ENCODE results near the gene SLC6A6.

SLC6A6 gene

DNA sequence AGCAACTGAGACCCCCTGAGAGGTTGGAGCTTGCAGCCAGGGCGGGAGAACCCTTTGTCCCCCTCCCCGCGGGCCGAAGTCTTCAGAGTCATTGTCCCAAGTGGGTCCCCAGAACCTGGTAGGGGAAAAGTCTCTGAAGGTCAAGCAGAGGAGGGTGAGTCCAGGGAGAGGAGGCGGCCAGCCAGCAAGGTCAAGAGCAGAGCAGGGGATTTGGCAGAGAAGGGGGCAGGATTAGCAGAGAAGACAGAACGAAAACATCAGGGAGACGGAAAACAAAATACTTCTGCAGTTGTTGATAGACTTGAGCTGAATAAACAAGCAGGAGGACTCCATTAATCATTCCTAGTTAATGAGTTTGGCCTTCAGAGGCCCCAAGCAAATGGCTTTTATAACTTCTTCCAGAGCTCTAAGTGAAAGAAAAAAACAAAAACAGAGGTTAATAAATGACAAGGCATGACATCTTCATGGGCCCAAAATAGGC lies 71.0 kb downstream of the SLC6A6 start:
- DNase-seq, result no peak

DNA sequence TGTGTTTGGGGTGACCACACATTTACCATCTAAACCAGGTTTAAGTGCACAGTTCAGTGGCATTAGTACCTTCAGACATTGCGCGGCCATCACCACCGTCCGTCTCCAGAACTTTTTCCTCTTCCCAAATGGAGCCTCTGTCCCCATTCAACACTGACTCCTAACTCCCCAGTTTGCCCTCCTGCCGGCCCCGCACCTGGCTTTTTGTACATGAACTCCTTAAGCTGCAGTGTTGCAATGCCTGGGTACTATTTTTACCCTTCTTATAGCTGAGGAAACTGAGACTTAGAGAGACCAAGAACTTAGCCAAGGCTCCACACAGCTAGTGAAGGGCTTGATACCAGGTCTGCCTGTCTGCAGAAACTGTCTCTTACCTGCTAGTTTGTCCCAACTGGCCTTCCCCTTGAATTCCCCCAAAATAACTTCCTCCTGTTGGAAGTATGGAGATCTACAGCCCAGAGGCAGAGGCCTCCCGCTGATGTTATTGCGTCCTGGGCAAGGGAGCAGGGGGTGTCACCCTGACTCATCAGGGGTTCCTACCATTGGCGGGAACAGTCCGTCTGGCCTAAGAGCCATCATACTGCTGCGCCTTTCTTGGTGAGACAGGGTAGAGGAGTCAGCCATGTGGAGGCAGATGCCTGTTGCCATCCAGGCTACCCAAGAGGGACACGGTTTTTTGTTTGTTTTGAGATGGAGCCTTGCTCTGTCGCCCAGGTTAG lies 72.1 kb downstream of the SLC6A6 start:
- DNase-seq, result no peak

DNA sequence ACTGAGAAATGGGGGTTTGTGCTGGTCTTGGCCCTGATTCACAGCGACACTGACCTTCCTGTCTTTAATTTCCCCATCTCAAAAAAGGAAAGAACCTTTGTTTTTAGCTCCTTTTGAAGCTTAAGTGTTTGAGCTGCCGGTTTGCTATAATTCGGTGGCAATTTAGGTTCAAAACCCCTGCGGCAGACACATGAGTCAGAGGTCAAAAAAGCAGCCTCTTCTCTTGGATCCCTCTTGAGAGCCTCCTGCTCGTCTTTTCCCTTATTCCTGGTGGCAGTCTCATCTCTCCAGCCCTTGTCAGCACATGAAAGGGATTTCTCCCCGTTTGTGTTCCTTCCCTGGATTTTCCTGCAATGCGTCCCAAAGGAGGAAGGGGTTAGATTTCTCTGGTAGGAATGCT lies 73.2 kb downstream of the SLC6A6 start:
- no peak for DNase-seq

DNA sequence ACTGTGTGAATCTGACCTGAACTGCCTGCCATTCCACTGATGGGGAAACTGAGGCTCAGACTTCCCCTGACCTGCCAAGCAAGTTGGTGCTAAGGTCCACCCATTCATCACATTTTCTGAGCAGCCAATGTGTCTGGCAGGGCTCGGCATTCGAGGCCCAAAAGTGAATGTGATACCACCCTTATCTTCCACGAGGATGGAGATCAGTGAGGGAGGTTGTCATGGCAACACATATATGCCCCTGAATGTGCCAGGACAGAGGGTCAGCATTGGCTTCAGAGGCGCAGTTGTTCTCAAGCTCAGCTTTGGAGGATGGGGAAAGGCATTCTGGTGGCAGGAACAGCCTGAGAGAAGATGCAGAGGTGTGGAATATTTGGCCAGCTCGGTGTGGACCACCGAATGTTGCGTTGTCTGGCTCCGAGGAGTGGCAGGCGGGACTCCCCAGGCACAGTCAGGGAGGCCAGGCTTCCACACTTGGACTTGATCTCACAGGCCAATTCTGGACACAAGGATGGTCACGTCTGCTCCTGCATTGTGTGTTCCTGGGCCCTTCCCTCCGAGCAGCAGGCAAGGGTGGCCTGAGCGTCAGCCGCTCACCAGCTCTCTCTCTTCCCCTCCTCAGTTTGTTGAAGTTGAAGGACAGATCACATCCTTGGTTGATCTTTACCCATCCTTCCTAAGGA lies 74.3 kb downstream of the SLC6A6 start:
- DNase-seq, result no peak

DNA sequence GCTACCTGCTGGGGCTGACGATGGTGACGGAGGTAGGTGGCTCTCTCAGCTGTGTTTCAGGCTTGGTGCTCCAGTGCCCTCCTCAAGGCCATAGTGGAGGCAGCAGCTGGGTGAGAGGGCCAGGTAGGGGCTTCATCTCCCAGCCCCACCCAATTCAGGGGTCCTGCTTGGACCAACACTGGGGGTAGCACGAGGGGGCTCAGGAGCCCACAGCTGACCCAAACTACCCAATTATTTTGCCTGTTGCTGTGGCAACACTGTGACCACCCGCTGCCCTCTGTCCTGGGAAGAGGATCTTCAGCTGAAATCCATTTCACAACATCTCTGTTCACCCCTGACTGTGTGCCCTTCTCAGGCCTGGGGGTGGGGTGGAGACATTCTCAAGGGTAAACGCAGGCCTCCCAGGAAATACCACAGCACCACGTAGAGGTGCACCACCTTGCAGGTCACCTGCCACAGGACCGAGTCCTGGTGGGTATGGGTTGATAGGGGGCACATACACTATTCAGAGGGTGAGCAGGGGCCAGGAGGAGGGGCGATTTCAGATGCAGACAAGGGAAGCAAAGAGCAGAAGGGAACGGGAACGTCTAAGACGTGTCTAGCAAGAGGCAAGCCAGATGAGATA lies 75.0 kb downstream of the SLC6A6 start:
- no peak for DNase-seq

DNA sequence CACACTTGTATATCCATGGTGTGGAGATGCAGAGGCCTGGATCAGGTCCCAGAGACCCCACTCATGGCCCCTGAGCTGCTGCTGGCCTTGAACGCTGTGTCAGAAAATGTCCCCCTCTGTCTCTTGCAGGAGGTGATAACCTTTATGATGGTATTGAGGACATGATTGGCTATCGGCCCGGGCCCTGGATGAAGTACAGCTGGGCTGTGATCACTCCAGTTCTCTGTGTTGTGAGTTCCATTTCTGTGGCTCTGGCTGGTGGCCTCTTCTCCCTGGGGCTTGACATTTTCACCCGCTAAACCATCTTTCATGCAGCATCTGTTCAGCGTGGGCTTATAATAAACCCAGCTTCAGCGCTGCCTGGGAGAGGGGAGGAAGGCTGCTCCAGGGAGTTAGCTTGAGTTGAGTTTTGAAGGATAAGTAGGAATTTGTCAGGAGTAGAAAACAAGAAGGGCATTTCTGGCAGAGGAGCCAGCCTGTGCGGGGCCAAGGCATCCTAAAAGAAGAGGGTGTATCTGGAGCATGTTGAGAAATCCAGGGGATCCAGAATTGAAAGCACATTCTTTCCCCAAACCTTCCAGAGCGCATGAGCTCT lies 76.6 kb downstream of the SLC6A6 start:
- no peak for DNase-seq

DNA sequence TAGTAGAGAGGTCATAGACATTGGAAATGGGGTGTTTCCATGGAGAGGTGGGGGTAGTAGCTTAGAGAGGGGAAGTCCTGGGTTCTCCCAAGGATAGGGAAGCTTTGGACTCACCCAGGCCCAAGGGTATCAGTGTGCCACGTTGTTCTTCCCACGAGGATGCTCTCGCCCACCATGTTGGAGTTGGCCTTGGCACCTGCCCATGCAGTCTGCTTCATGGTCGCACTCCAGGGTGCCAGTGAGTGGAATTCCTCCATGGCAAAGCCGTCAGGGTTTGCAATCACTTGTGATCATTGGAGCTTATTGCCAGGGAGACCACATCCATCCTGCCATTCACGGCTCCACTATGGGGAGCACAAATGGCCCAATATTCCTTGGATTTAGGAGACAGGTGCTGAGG lies 77.2 kb downstream of the SLC6A6 start:
- no peak for DNase-seq

DNA sequence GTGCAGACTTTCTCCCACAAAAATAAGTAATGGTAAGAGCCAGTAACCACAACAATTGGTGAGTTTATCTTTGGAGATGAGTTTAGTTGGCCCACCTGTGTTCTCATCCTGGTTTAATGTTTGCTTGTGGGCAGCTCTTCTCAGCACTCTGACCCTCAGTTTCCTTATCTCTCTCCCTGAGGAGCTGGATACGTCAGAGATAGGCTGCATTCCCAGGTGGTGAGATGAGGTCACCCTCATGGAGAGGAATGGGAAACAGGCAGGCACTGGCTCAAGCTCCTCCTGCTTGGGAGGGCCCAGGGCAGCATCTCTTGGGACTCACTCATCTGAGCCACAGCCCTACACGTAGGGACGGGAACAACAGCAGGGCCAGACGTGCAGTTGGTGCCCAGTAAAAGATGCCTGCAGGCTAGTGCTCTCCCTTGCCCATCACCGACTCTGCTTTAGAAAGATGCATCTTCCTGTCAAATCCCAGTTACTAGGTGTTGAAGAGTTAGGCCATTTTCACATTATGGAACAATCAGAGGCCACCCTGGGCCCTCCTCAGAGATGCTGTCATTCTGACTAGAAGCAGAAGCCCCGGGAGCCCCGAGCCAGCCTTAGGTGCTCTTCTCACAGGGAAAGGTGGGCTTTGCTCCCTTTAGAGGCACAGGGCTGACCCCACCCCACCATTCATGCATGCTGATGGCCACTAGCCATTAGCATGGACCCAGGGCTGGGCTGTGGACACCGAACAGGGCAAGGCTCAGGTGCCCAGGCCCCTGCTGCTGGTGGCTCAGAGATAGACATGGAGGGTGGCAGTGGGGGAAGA lies 78.0 kb downstream of the SLC6A6 start:
- DNase-seq, result peak; percentile 83

DNA sequence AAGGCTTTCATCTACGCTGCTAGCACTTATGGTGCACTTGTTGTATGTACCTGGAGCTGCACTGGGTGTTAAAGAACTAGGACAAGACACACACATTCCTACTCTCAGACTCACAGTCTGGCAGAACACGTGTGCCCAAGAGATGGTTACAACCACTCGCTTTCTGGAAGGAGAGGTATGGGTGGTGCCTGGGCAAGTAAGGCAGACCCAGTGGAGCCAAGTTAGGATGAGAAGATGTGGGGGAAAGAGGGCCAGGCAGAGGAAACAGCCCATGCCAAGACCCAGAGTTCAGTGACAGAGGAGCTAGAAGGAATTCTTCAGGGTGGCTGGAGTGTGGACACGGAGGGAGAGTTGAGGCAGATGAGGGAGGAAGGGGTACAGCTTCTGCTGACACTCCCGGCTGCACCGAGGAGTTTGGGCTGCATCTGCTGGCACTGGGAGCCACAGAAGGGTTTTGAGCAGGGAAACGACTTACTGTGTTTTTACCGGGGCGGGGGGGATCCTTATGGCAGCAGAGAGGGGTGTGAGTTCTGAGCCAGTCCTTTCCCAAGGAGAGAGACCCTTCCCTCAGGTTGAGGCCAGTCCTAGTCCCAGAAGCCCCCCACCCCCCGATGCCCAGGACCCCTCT lies 78.7 kb downstream of the SLC6A6 start:
- no peak for DNase-seq

DNA sequence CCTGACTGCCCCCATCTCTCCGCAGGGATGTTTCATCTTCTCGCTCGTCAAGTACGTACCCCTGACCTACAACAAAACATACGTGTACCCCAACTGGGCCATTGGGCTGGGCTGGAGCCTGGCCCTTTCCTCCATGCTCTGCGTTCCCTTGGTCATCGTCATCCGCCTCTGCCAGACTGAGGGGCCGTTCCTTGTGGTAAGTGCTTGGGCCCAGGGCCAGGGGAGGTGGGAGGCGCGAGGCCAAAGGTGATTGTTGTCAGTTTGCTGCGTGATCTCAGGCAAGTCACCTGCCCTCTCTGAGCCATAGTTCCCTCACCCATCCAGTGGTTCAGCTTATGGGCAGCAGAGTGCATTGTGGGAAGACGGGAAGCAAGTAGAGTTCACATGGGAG lies 79.2 kb downstream of the SLC6A6 start:
- DNase-seq, result no peak

DNA sequence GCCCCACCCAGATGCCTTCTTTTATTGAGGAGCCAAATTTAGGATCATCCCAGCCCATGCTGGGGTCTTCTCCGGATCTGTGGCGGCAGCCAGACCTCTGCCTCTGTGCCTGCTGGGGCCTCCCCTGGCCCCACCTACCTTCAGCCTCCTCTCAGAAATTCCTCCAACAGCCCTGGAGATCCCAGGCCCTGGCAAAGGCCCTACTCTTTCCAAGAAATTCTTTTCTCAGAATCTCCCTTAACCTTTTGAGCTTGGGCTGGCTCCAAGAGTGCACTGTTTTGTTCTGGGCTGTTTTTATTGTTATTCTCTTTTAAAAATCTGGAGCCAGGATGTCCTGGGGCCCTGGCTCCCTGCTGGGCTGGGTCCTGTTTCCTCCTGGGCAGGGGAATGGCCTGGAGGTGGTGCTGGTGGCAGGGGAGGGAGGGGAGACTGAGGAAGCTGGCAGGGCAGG lies 79.9 kb downstream of the SLC6A6 start:
- DNase-seq, result no peak

DNA sequence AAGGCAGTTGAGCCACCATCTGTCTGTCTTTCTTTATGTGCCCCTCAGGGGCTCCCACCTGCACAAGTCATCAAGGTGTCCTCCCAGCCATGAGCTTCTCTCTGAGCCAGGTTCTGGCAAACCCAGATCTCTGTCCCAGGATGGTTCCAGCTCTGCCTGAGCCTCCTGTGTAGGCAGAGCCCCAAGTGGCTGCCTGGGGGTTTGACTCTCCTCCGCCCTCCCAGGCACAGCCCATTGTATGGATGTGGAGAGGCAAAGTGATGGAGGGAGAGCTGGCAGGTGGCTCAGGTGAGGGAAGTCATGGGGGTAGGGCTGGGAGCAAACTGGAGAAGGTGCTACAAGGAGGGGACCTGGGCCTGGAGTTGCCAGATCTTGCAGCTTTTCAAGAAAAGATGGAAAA lies 80.9 kb downstream of the SLC6A6 start:
- no peak for DNase-seq

DNA sequence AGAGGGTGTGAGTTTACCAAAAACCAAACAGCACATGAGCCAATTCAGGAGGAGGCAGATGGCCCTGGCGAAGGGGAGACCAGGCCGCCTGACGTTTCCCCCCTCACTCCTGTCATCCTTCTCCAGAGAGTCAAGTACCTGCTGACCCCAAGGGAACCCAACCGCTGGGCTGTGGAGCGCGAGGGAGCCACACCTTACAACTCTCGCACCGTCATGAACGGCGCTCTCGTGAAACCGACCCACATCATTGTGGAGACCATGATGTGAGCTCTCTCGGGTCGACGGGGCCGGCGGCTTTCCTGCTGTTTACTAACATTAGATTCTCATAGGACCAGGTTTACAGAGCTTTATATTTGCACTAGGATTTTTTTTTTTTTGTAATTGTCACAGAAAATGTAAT lies 82.3 kb downstream of the SLC6A6 start:
- no peak for DNase-seq

DNA sequence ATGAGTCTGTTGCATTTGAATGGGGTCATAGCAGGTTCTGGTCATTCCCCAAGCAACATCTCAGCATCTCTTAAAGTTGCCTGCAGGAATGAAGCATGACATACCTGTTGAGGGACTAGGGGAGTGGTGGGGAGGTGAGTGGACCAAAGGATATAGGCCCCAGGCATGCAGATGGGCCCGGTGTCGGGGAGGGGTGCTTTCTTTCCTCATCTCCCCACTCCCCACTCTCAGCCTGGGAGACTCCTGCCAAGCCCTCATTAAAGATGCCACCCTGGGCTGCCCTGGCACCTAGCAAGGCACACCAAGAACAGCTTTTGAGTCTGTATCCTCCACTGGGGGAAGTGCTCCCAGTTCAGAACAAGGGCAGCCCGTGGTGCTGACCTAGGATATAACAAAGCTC lies 83.6 kb downstream of the SLC6A6 start:
- DNase-seq, result no peak

DNA sequence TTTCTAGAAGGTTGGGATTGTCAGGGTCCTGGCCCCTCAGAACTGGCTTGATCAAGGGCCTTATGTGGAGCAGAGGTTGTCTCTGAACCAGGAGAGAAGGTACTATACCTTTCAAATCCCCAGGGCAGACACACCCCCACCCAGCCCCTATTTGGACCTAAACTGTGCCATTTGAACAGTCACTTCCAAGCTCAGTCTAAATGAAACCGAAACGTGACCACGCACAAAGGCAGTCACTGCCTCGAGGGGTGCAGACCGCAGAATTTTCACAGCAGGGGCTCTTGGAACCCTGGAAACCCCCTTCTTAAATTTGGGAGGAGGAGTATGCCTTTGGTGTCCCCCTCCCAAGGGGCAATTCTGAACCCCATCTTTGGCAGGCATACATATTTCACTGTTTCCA lies 84.1 kb downstream of the SLC6A6 start:
- no peak for DNase-seq

DNA sequence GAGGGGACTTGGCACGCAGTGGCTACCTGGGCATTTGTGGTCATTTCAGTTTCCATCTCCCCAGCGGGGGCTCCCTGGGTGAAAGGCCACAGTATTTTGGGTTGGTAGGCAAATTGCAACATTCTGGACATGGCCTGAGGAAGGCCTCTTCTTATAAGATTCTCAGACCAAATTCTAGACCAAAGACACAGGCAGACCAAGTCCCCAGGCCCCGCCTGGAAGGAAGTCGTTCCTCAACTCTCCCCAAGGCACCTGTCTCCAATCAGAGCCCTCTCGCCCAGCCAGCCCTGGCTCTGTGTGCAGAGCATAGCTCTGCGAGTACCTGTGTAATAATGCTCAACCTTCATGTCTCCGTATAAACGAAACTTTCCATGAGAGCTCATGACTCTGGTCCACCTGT lies 84.7 kb downstream of the SLC6A6 start:
- no peak for DNase-seq

DNA sequence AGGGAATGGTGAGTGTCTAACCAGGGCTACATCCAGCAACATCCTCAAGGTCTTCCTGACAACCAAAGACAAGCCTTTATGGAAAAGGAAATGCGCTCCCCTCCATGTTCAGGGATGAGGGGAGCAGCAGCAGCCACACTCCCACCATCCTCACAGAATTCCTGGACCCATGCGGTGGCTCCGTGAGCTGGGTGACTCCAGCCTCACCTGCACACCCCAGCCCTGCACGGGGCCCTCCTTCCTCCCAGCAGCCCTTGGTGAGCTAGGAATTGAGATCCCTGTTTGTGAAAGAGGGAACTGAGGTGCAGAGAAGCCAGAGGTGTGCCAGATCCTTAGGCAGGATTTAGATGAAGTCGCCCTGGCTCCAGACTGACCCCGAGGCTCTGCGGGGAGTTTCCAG lies 85.4 kb downstream of the SLC6A6 start:
- DNase-seq, result no peak

DNA sequence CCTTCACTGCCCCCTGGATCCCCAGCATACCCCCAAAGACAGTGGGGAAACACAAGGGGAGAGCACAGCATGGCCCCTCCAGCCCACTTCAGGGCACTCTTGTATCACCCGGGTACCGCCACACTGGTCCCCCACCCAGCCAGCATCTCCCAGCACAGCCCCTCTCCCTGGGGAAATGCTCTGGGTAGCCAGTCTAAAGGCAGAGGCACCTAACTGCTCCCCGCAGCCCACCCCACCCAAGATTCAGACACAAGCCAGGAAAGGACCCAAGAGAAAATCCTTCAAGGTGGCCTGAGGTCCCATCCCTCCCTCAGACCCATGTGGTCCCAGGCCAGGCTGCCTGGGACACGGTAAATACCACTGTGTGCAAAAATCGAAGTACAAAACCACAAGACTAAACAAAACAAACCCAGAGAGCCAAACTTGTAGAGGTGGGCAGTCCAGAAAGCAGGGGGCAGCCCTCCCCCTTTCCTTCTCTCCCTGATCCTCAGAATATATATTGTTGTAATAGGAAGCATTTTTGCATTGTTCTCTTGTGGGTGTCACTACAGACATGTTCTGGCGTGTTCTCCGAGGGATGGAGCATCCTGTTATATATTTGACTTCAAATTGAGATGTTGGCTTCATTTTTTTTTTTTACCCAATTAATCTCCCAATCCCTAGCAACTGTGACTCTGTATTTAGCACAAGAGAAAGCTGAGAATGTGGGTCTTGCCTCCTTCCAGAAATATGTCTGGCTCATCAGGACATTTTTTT lies 86.1 kb downstream of the SLC6A6 start:
- no peak for DNase-seq

DNA sequence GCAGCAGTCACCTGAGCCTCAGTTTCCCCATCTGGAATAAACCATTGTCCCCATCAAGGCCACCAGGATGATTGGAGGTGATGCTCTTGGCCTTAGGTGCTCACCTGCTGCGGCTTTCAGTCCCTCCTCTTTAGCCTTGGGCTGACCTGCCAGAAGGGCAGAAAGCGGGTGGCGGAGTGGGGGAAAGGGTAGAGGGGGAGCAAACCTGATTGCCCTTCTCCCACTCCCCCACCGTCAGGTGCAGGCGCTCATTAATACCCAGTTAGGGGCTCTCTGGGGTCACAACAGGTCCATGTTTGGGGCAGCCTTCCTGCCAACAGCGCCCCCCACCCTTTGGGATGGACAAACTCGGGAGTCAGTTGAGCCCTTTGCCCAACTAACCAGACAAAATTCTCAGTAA lies 87.2 kb downstream of the SLC6A6 start:
- no peak for DNase-seq

DNA sequence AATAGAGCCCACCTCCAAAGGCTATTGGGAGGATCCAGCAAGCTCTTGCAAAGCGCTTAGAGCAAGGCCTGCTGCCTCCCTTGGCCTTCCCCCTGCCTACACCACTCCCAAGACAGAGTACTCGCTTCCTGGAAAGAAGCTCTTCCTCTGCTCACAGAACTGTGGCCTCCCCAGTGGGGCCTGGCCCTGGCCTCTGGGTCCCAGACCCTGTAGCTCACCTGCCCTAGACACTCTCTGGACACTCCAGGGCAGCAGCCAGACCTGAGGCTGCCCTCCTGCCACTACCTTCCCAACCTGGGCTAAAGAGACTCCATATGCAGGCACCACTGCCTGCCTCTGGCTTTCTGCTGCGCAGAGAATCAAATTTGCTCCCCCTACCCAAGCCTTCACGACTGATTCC lies 87.8 kb downstream of the SLC6A6 start:
- DNase-seq, result no peak

DNA sequence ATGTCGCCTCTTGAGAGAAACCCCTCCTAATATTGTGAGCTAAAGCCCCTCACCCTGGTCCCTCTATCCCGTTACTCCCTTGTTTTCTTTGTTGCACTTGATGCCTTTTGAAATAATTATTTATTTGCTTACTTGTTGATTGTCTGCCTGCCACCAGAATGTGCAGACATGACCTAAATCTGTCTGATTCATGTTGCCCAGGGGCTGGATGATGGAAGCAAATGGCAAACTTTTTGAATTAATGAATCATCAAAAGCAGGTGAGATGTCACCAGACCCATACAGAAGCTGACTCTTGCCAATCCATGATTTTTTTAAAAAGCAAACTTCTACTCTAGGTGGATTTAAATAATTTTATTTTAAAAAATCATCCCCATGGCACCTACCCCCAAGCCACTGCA lies 88.4 kb downstream of the SLC6A6 start:
- no peak for DNase-seq

Data from islet precursor cell (in vitro differentiated cells).